ENCODE measurements around the gene ZNF672.
"Not testable (repeated sequence)": the region's sequence is repeated elsewhere in the genome, so short reads cannot be mapped to it uniquely, and the experiment has no call there.

The ZNF672 gene

DNA sequence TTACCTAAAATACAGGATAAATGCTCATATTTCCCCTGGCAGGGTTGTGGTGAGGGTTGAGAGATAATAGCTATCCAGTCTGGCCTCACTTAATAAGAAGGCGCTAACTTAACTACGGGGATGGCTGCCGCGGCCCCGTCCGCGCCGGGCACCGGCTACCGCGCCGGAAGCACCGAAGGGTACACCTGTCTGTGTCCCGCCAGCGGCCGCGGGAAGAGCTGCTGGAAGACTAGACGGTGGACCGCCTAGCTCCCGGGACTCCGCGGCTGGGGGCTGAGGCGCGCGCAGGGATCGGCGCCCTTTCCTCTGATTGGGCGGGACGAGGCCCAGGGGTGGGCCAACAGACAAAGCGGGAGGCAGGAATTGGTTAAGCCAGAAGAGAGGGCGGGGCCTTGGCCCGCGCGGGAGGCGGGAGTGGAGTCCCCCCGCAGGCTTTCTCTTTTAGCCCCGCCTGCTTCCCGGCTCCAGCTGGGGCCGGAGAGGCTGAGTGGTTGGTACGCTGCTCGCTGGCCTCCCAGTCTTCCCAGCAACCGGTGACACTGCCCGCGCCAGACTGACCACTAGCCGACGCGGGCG, at the start of gene ZNF672:
Gene ZNF672 (plus strand): TSS at position 444 of the 576 bp plus-strand sequence. CDS start 9,051 bp downstream, outside the sequence.
- DNase-seq, result peak; percentile 98

DNA sequence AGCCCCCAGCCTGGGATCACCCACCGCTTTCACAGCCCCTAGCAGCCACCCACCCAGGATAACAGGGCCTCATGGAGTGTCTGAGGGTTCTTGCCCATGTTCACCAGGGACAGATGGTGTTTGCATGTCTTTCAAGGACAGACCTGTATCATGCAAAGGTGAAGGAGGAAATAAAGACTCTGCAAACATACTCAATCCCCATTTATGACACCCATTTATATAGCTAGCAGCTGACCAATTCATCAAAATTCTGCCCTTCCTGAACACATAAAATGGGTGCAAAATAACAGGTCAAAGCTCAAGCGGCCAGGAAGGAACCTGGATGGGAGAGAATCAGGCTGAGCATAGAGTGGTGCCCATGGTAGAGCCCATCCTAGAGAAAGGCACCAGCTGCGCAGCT, 49.7 kb upstream of the ZNF672 start:
- DNase-seq, result no peak

DNA sequence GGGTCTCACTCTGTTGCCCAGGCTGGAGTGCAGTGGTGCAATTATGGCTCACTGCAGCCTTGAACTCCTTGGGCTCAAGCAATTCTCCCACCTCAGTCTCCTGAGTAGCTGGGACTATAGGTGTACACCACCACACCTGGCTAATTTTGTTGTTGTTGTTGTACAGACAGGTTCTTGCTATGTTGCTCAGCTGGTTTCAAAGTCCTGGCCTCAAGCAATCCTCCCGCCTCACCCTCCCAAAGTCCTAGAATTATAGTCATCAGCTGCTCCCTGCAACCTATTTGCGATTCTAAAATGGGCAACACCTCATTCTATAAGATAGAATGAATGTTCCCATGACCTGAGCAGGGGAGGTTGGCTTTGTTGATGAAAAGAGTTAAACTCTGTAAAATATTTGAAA, 48.7 kb upstream of the ZNF672 start:
- not testable (repeated sequence) for DNase-seq

- no peak for DNase-seq
Observed at GRCh38 chr1:248790456-248790855, 47.6 kb upstream of the ZNF672 start.

GRCh38 chr1:248791010-248791409, 47.0 kb upstream of the ZNF672 start:
- DNase-seq, result no peak

GRCh38 chr1:248792342-248792741, 45.7 kb upstream of the ZNF672 start:
- DNase-seq, result no peak

DNA sequence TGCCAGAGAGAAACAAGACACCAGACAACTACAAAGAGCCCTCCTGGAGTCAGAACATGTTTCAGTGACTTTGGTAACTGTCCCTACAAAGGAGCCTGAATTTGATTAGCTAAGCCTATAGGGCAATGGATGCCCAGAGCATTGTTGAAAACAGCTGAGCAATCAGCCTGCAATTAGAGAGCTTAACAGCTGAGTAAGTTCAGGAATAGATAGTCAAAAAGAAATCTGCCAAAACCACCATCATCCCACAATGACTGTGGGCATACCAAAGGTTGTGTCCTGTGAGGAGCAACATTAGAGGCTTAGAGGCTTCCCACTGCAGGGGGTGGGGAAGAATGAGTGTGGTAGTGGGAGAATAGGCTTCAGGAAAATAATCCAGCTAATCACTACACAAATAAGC, 44.4 kb upstream of the ZNF672 start:
- no peak for DNase-seq

DNA sequence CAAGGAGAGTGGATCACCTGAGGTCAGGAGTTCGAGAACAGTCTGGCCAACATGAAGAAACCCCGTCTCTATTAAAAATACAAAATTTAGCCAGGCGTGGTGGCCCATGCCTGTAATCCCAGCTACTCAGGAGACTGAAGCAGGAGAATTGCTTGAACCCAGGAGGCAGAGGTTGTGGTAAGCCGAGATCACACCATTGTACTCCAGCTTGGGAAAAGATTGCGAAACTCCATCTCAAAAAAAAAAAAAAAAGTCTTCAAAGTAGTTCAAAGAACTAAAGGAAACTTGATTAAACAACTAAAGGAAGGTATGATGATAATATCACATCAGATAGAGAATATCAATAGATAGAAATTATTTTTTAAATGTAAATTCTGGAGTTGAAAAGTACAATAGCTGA, 43.4 kb upstream of the ZNF672 start:
- not testable (repeated sequence) for DNase-seq

GRCh38 chr1:248798791-248799190, 39.2 kb upstream of the ZNF672 start:
- no peak for DNase-seq

- DNase-seq, result no peak
Observed at GRCh38 chr1:248800459-248800858, 37.6 kb upstream of the ZNF672 start.

DNA sequence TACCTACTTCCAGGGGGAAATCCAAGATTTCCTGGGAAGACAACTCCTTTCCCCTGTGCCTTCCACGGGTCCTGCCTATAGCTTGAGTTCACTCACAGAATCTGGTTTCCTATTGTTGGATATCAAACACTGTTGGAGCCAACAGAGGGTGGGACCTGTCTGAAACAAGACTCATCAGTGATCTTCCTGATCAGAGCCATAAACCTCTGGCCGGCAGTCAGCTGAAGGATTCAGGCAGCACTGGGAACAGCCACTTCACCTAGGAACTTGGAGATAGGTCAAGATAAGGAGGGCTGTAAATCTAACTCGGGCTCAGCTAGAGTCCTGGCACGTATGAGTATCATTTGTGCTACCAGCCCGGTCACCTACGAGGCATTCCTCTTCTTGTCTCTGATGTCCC, 35.6 kb upstream of the ZNF672 start:
- DNase-seq, result no peak

DNA sequence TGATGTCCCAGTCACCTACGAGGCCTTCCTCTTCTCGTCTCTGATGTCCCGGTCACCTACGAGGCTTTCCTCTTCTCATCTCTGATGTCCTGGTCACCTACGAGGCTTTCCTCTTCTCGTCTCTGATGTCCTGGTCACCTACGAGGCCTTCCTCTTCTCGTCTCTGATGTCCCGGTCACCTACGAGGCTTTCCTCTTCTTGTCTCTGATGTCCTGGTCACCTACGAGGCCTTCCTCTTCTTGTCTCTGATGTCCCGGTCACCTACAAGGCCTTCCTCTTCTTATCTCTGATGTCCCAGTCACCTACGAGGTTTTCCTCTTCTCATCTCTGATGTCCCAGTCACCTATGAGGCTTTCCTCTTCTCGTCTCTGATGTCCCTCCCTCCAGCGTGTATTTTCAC, 34.5 kb upstream of the ZNF672 start:
- not testable (repeated sequence) for DNase-seq

DNA sequence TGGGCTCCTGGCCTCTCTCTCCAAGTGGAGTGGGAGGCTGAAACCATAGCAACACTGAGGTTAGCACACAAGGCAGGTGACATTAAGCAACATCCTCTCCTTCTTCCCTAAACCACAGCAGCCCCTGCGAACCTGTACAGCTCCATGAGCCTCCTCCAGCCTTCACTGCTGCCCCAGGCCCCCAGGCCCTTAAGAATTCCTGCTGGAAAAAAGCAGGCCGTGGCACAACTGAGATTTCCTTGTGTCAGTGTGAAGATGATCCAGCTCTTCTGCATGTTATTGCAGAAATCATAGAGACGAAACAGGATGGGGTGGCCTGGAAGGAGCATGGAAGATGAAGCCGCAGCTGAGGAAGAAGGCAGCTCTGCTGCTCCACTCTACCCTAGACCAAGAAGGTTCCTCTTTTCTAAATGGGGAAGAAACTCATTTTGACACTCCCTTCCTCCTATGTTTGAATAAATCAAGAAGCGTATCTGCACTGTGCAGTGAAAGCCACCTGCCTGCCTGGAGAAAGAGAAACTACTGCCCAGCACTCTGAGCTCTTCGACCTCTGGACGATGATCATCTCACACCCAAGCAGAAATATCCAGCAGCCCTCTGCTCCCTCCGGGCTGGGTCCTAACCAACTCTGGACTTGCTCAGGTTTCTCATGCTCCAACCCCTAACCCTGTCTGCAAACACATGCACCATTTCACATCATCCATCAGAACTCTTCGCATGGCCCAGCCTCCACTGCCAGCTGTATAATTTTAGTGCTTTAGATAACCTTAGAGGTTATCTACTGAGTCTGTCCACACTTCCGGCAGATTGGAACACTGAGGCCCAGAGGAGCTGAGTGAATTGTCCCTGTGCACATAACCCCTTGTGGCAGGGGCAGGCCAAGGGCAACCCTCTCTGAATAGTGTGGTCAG, 33.0 kb upstream of the ZNF672 start:
- no peak for DNase-seq

GRCh38 chr1:248805876-248806275, 32.1 kb upstream of the ZNF672 start:
- no peak for DNase-seq

DNA sequence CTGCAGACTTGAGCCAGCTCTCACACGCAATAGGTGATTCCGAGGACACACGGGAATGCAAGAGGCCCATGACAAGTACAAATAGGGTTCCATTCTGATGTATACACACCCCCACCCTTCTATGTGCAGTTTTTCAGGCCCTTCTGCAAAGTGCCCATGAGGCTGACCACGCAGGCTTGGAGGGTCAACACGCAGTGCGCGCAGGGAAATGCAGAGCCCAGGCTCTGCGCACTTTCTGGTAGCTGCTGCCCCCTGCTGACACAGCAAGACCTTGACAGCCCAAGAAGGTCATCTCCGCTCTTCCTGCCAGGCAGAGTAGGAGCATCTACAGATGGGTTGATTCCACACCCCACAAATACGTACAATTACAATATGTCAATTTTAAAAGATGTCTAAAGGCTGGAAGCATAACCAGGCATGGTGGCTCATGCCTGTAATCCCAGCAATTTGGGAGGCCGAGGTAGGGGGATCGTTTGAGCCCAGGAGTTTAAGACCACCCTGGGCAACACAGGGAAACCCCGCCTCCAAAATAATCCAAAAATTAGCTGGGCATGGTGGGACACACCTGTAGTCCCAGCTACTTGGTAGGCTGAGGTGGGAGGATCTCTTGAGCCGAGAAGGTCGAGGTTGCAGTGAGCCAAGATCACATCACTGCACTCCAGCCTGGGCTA, 30.8 kb upstream of the ZNF672 start:
- peak; percentile 32 for DNase-seq

- DNase-seq, result no peak
Observed at GRCh38 chr1:248808876-248809275, 29.1 kb upstream of the ZNF672 start.

DNA sequence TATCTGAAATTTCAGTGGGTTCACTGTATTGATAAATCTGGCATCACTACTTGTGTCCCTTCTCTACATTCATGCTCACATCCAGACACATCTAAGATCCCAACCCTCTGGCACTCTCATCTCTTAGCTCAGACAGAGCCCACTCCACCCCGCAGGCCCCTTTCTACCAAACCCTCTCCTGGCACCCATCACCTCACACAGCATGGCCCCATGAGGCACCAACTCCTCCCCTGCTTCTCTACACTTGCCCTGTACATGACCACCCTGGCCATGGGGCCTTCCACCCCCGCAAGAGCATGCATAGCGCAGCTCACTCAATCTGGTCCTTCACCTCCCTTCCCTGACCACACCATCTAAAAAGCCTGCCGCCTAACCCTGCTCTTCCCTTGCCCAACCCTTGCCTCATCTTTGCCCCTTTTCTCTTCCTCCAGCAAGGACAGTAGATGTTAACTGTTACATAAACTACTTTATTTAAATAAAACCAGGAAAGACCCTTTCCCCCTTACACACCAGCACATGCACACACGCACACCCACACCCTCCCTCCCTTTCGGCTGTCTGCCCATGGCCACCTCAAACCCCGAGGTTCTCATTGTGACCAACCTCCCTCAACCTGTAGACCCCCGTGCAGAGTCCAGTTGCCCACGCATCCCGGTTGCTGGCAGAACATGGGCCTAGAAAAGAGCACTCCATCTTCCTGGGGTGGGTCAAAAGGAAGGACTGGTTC, 27.9 kb upstream of the ZNF672 start:
- DNase-seq, result no peak

DNA sequence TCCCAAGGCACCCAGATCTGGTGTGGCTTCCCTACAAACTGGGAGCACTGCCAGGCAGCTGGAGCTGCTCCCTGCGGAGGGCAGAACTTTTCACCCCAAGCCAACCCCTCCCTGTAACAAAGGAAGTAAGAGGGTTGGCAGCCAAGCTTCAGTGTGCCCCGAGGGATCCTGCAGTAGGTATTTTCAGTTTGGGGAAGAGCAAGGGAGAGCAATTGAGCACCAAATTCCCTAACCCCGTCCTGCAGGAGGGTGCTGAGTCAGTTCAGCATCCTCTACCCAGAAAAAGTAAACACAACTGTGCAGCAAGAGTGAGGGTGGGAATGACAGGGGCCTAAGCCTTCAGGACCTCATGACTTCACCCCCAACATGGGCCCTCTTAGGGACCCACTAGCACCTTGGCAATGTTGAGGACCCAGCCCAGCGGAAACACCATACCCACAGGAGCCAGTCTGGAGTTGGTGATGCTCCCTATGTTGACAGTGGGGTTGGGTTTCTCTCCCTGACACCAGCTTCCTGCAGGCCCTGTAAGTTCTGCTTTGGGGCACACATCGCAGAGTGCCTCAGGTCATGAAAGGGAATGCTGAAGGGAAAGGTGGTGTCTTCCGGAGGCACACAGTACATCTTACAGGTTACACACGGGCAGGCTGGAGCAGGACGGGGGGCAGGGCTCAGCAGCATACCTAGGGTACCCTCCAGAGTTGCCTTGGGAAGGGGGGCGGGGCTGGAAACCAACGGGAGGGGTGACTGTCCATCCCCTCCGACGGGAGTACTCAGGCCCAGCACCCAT, 27.1 kb upstream of the ZNF672 start:
- DNase-seq, result peak; percentile 67

- DNase-seq, result no peak
Observed at GRCh38 chr1:248811514-248812490, 26.2 kb upstream of the ZNF672 start.

GRCh38 chr1:248812736-248813425, 25.1 kb upstream of the ZNF672 start:
- DNase-seq, result no peak
